IMR-90 (cell line): ENCODE data around the gene TMED6. TPM values are rescaled to one million over a fixed set of nuclear protein-coding genes. Genes with fewer than 3 reads are reported as not detected.

ENCODE experiments used
- ATAC-seq: fragments of 200-7000 bp; cut with Tn5 transposase; 2 replicates; pipeline ENCODE4 v1.9.1; 2020; ENCODE audit warnings: low read depth, mild to moderate bottlenecking, moderate library complexity
- BruUV-seq: library from RNA; stranded (reverse); fragments of 400-500 nt; replicated peaks from 2 replicates; lab custom pipeline; 2021; lab: Mats Ljungman, UMichigan
- CTCF ChIA-PET: fragments of 300-600 bp; formaldehyde crosslinking; extraction: SDS; loops from one replicate; lab custom pipeline; 2021; ENCODE audit warnings: antibody characterized with exemption; lab: Yijun Ruan, JAX
- POLR2A ChIA-PET: fragments of 300-600 bp; sonication (Branson Sonifier 250); formaldehyde crosslinking; loops from one replicate; lab custom pipeline; 2022; ENCODE audit warnings: antibody characterized with exemption; ENCODE audit not compliant: unreplicated experiment; lab: Charles Lee
- DNase-seq: peaks from one replicate; pipeline ENCODE4 v3.0.0; 2013
- H2AFZ ChIP-seq: replicated peaks from 2 replicates; pipeline ENCODE3; 2013; ENCODE audit warnings: low read length, mild to moderate bottlenecking; ENCODE audit not compliant: poor library complexity
- H2AK5ac ChIP-seq: 2 replicates; pipeline ENCODE4 v1.6.1; 2013; ENCODE audit warnings: low read depth, low read length, inconsistent platforms
- H2AK9ac ChIP-seq: replicated peaks from 2 replicates; pipeline ENCODE3; 2013; ENCODE audit warnings: mild to moderate bottlenecking, low read depth, low read length, moderate library complexity; ENCODE audit not compliant: poor library complexity
- H2BK120ac ChIP-seq: 2 replicates; pipeline ENCODE4 v1.6.1; 2013; ENCODE audit warnings: low read depth, low read length, inconsistent platforms
- H2BK15ac ChIP-seq: 3 replicates; pipeline ENCODE4 v1.6.1; 2013; ENCODE audit warnings: low read depth, low read length, inconsistent platforms
- H2BK20ac ChIP-seq: 2 replicates; pipeline ENCODE4 v1.6.1; 2013; ENCODE audit warnings: low read depth, mild to moderate bottlenecking, inconsistent platforms, low read length, moderate library complexity
- H2BK5ac ChIP-seq: 2 replicates; pipeline ENCODE4 v1.6.1; 2013; ENCODE audit warnings: mild to moderate bottlenecking, low read depth, low read length, inconsistent platforms; ENCODE audit not compliant: poor library complexity, severe bottlenecking
- H3K14ac ChIP-seq: replicated peaks from 2 replicates; pipeline ENCODE4 v1.6.1; 2013; ENCODE audit warnings: low read depth, low read length, inconsistent platforms
- H3K18ac ChIP-seq: 2 replicates; pipeline ENCODE4 v1.6.1; 2013; ENCODE audit warnings: low read depth, low read length, control low read depth
- H3K23ac ChIP-seq: 2 replicates; pipeline ENCODE4 v1.6.1; 2013; ENCODE audit warnings: low read depth, low read length, inconsistent platforms
- H3K27ac ChIP-seq: 2 replicates; pipeline ENCODE4 v1.5.1; 2013; ENCODE audit warnings: mild to moderate bottlenecking, control low read depth, low read length; ENCODE audit not compliant: insufficient read depth
- H3K27me3 ChIP-seq: 2 replicates; pipeline ENCODE4 v1.6.1; 2013; ENCODE audit warnings: low read length; ENCODE audit not compliant: control insufficient read depth, insufficient read depth
- H3K36me3 ChIP-seq: 2 replicates; pipeline ENCODE4 v1.6.1; 2013; ENCODE audit warnings: low read length, mixed read lengths; ENCODE audit not compliant: control insufficient read depth, insufficient read depth
- H3K4ac ChIP-seq: 2 replicates; pipeline ENCODE4 v1.6.1; 2013; ENCODE audit warnings: low read depth, low read length, inconsistent platforms
- H3K4me1 ChIP-seq: 2 replicates; pipeline ENCODE4 v1.6.1; 2013; ENCODE audit warnings: low read length, mixed read lengths; ENCODE audit not compliant: control insufficient read depth, insufficient read depth
- H3K4me2 ChIP-seq: 2 replicates; pipeline ENCODE4 v1.6.1; 2013; ENCODE audit warnings: low read depth, mild to moderate bottlenecking, control low read depth, low read length, moderate library complexity
- H3K4me3 ChIP-seq: 2 replicates; pipeline ENCODE4 v1.5.1; 2013; ENCODE audit warnings: low read depth, mild to moderate bottlenecking, control low read depth, low read length, moderate library complexity; ENCODE audit not compliant: insufficient read depth
- H3K56ac ChIP-seq: 2 replicates; pipeline ENCODE4 v1.6.1; 2013; ENCODE audit warnings: low read length, inconsistent platforms; ENCODE audit not compliant: insufficient read depth; ENCODE audit errors: extremely low read depth
- H3K79me1 ChIP-seq, 2 experiments: 2 replicates each; pipeline ENCODE4 v1.6.1; 2013; ENCODE audit warnings: low read length in 2 of 2, inconsistent platforms in 1 of 2, low read depth in 1 of 2
- H3K9ac ChIP-seq: 2 replicates; pipeline ENCODE4 v1.6.1; 2013; ENCODE audit warnings: low read depth, low read length, control low read depth
- H3K9me1 ChIP-seq: 2 replicates; pipeline ENCODE4 v1.6.1; 2013; ENCODE audit warnings: low read length, inconsistent platforms; ENCODE audit not compliant: insufficient read depth
- H3K9me3 ChIP-seq: 2 replicates; pipeline ENCODE4 v1.6.1; 2013; ENCODE audit warnings: low read length; ENCODE audit not compliant: control insufficient read depth, insufficient read depth
- H4K20me1 ChIP-seq: 2 replicates; pipeline ENCODE4 v1.6.1; 2013; ENCODE audit warnings: low read length, inconsistent platforms; ENCODE audit not compliant: insufficient read depth
- H4K5ac ChIP-seq: 2 replicates; pipeline ENCODE4 v1.6.1; 2013; ENCODE audit warnings: mild to moderate bottlenecking, low read depth, low read length, control low read depth
- H4K8ac ChIP-seq, 2 experiments: 2 replicates each; pipeline ENCODE4 v1.6.1; 2013; ENCODE audit warnings: low read depth in 2 of 2, low read length in 2 of 2, control low read depth in 1 of 2, inconsistent platforms in 1 of 2
- H4K91ac ChIP-seq: 2 replicates; pipeline ENCODE4 v1.6.1; 2013; ENCODE audit warnings: low read depth, low read length, inconsistent platforms; ENCODE audit not compliant: insufficient read depth
- BHLHE40 ChIP-seq: fragments of 150-350 bp; IDR thresholded peaks from 2 replicates; pipeline ENCODE4 v1.6.1; 2016; ENCODE audit warnings: mild to moderate bottlenecking, low read depth, low read length
- CEBPB ChIP-seq: IDR thresholded peaks from 2 replicates; pipeline ENCODE4 v1.6.1; 2012; ENCODE audit warnings: low read depth, low read length, improper control_type of control experiment
- CHD1 ChIP-seq: IDR thresholded peaks from 2 replicates; pipeline ENCODE4 v1.6.1; 2012; ENCODE audit warnings: low read depth, low read length, improper control_type of control experiment
- FOS ChIP-seq: fragments of 150-350 bp; IDR thresholded peaks from 2 replicates; pipeline ENCODE4 v1.6.1; 2016; ENCODE audit warnings: low read depth, low read length
- MAFK ChIP-seq: IDR thresholded peaks from 2 replicates; pipeline ENCODE4 v1.6.1; 2012; ENCODE audit warnings: low read depth, low read length, improper control_type of control experiment
- MXI1 ChIP-seq: IDR thresholded peaks from 2 replicates; pipeline ENCODE4 v1.6.1; 2012; ENCODE audit warnings: low read depth, mild to moderate bottlenecking, low read length, moderate library complexity, borderline replicate concordance
- NFE2L2 ChIP-seq: fragments of 150-350 bp; IDR thresholded peaks from 2 replicates; pipeline ENCODE4 v1.6.1; 2016; ENCODE audit warnings: low read depth, mild to moderate bottlenecking, low read length
- POLR2A ChIP-seq: IDR thresholded peaks from 2 replicates; pipeline ENCODE4 v1.6.1; 2012; ENCODE audit warnings: mild to moderate bottlenecking, low read depth, low read length
- RCOR1 ChIP-seq: IDR thresholded peaks from 2 replicates; pipeline ENCODE4 v1.6.1; 2012; ENCODE audit warnings: mild to moderate bottlenecking, low read length, improper control_type of control experiment; ENCODE audit not compliant: insufficient replicate concordance
- RFX5 ChIP-seq: IDR thresholded peaks from 2 replicates; pipeline ENCODE4 v1.8.0; 2012; ENCODE audit warnings: low read depth, mild to moderate bottlenecking, low read length, moderate library complexity
- WGBS, 2 experiments: methylation state at CpG; one replicate each; pipeline versions ENCODE4 v1.1.5 to v1.1.7; 2013; ENCODE audit warnings: missing lambda C conversion rate in 2 of 2; ENCODE audit not compliant: insufficient read length in 1 of 2; ENCODE audit errors: extremely low coverage in 2 of 2; 5-methylcytosine and 5-hydroxymethylcytosine counted together
- dilution Hi-C: fragments of 300-500 bp; cut with HindIII; formaldehyde crosslinking; loops from one replicate; pipeline ENCODE4 v1.14.3; 2018; ENCODE audit warnings: low sequenced_read_pairs; ENCODE audit not compliant: unreplicated experiment
- in situ Hi-C: fragments of 300-500 bp; cut with MboI; formaldehyde crosslinking; loops from 3 replicates; pipeline ENCODE4 v1.14.3; 2019; ENCODE audit warnings: low sequenced_read_pairs, inconsistent platforms, mixed read lengths
- intact Hi-C: fragments of 100-400 bp; cut with micrococcal nuclease; formaldehyde crosslinking; loops from 2 replicates; pipeline ENCODE4 v1.10.0; 2022
- polyA plus RNA-seq, 3 experiments: library from polyadenylated mRNA; depleted of rRNA; stranded (reverse); fragments of >200 nt; gene quantifications; 2 replicates each; pipeline ENCODE4 v1.2.3, GENCODE V29; 2012; ENCODE audit warnings: low replicate concordance in 1 of 3
- total RNA-seq: library from RNA; depleted of rRNA; stranded (reverse); fragments of >200 nt; gene quantifications from 2 replicates; pipeline ENCODE4 v1.2.3, GENCODE V29; 2012
- TF ChIP-seq, protein P1 (sequence below): fragments of 150-350 bp; IDR thresholded peaks from 2 replicates; pipeline ENCODE4 v1.6.1; 2017; ENCODE audit warnings: mild to moderate bottlenecking, antibody characterized with exemption, low read length, low read depth
- TF ChIP-seq, protein P2 (sequence below): fragments of 150-350 bp; IDR thresholded peaks from 2 replicates; pipeline ENCODE4 v1.6.1; 2016; ENCODE audit warnings: low read depth, mild to moderate bottlenecking, low read length, moderate library complexity, borderline replicate concordance
- TF ChIP-seq, protein P3 (sequence below): conservative IDR thresholded peaks from 2 replicates; pipeline ENCODE4 v1.5.1; 2012; ENCODE audit warnings: mild to moderate bottlenecking, low read depth, low read length, improper control_type of control experiment

Gene TMED6
- total and polyA plus RNA-seq, 2 of the 4 experiments (the other 2 are of a cell fraction) = 0.10 TPM; not detected in 1

DNA sequence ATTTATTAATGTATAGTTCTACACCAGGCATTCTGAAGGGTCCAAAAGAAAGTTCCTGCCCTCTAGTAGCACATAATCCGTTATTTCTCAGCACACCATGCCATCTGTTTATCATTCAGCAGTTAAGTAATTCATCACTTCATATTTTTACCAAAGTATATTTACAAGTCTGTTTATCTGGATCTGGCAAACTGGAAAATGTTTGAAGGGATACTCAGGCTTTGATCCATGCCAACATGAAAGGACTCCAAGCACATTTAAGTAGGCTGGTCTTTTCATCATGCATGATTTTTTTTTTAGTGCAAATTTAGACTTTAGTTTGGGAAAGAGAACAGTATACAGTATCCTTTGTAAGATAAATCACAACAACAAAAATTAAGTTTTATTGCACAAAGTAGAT lies 44.5 kb downstream of the TMED6 start:
- Histone ChIP-seq H4K91ac (no peak overlapping the region), H4K8ac (no peak overlapping the region), H2BK5ac (no peak overlapping the region), H3K14ac (no peak overlapping the region), H2AFZ (no peak overlapping the region), H2AK9ac (no peak overlapping the region), H3K27me3 (no peaks in the 10 kb centered on the region), H4K20me1 (peaks cover 7% of the 10 kb centered on the region), H3K79me1 (peaks cover 4 to 21% of the 10 kb centered on the region in 2 experiments), H2AK5ac (no peak overlapping the region), H3K4me1 (peaks cover under 1% of the 10 kb centered on the region; the same call in 1 of the 2 replicates), H2BK15ac (no peak overlapping the region), H4K5ac (no peak overlapping the region), H3K4me3 (no peak overlapping the region), H3K9me3 (no peaks in the 10 kb centered on the region), H3K4me2 (no peak overlapping the region), H3K56ac (no peak overlapping the region), H3K4ac (no peak overlapping the region), H2BK120ac (no peak overlapping the region), H3K9me1 (peaks cover 6% of the 10 kb centered on the region; the same call in 1 of the 2 replicates), H3K27ac (no peak overlapping the region), H3K18ac (no peak overlapping the region), H3K23ac (no peak overlapping the region), H3K36me3 (peaks cover 15% of the 10 kb centered on the region), H2BK20ac (no peak overlapping the region), H3K9ac (no peak overlapping the region)
- dilution Hi-C loops = no loop called here
- no peak for TF ChIP-seq CEBPB
- TF ChIP-seq CHD1 = no peak
- no peak for TF ChIP-seq POLR2A
- TF ChIP-seq RCOR1 = no peak
- TF ChIP-seq, protein P1, sequence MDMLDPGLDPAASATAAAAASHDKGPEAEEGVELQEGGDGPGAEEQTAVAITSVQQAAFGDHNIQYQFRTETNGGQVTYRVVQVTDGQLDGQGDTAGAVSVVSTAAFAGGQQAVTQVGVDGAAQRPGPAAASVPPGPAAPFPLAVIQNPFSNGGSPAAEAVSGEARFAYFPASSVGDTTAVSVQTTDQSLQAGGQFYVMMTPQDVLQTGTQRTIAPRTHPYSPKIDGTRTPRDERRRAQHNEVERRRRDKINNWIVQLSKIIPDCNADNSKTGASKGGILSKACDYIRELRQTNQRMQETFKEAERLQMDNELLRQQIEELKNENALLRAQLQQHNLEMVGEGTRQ = no peak
- no peak for TF ChIP-seq RFX5
- TF ChIP-seq, protein P2, sequence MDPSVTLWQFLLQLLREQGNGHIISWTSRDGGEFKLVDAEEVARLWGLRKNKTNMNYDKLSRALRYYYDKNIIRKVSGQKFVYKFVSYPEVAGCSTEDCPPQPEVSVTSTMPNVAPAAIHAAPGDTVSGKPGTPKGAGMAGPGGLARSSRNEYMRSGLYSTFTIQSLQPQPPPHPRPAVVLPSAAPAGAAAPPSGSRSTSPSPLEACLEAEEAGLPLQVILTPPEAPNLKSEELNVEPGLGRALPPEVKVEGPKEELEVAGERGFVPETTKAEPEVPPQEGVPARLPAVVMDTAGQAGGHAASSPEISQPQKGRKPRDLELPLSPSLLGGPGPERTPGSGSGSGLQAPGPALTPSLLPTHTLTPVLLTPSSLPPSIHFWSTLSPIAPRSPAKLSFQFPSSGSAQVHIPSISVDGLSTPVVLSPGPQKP = no peak
- TF ChIP-seq NFE2L2 = no peak
- TF ChIP-seq MAFK = no peak
- no peak for TF ChIP-seq FOS
- no peak for TF ChIP-seq BHLHE40
- TF ChIP-seq, protein P3, sequence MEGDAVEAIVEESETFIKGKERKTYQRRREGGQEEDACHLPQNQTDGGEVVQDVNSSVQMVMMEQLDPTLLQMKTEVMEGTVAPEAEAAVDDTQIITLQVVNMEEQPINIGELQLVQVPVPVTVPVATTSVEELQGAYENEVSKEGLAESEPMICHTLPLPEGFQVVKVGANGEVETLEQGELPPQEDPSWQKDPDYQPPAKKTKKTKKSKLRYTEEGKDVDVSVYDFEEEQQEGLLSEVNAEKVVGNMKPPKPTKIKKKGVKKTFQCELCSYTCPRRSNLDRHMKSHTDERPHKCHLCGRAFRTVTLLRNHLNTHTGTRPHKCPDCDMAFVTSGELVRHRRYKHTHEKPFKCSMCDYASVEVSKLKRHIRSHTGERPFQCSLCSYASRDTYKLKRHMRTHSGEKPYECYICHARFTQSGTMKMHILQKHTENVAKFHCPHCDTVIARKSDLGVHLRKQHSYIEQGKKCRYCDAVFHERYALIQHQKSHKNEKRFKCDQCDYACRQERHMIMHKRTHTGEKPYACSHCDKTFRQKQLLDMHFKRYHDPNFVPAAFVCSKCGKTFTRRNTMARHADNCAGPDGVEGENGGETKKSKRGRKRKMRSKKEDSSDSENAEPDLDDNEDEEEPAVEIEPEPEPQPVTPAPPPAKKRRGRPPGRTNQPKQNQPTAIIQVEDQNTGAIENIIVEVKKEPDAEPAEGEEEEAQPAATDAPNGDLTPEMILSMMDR = no peak
- no peak for TF ChIP-seq MXI1
- DNase-seq (no peak), ATAC-seq (no peak)
- ChIA-PET POLR2A (no interaction called here), CTCF (no interaction called here)
- intact Hi-C loops = no loop called here
- in situ Hi-C loops = no loop called here
- no CpG with 5 or more reads among the region's 1 CpG for WGBS, 2 experiments
- BruUV-seq = no TSS peak
